Keratinocyte (primary cell): ENCODE measurements around the gene SPECC1L.
"Not testable (repeated sequence)": the region's sequence is repeated elsewhere in the genome, so short reads cannot be mapped to it uniquely, and the experiment has no call there.

Experiments used
- EZH2 ChIP-seq: IDR thresholded peaks from one replicate; pipeline ENCODE4 v1.6.1; 2012; ENCODE audit warnings: inconsistent platforms, mild to moderate bottlenecking, low read length, moderate library complexity
- TF ChIP-seq, protein P1 (sequence below), 3 experiments: IDR thresholded peaks in 1 of 3; conservative IDR thresholded peaks in 1 of 3; optimal IDR thresholded peaks in 1 of 3; 2 replicates in 2 of 3; 3 replicates in 1 of 3; pipeline versions ENCODE3 to v1.5.1; 2011; ENCODE audit warnings: low read length in 3 of 3, mild to moderate bottlenecking in 3 of 3, moderate library complexity in 2 of 3, control low read depth in 1 of 3, inconsistent platforms in 1 of 3; ENCODE audit not compliant: insufficient read depth in 2 of 3; ENCODE audit errors: extremely low read depth in 1 of 3

DNA sequence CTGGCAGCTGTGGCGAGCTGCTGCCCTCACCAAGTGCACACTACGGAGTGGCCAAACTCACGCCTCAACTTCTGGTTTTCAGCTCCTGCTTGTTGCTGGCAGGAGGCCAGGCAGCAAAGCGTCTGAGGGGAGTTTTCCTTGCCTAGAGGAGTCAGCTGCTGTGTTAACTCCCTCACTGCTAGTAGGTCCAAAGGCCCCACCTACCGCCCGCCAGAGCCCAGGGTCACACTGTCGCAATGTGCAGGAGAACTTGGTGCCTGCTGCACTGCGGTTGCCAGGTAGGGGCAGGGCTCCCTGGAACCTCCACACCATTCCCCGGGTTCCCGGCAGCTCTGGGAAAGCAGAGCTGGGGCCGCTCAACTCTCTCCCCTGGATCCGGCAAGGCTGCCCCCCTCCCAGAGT, 25.6 kb upstream of the SPECC1L start, which contains the start of gene GGT5:
- TF ChIP-seq, protein P1, sequence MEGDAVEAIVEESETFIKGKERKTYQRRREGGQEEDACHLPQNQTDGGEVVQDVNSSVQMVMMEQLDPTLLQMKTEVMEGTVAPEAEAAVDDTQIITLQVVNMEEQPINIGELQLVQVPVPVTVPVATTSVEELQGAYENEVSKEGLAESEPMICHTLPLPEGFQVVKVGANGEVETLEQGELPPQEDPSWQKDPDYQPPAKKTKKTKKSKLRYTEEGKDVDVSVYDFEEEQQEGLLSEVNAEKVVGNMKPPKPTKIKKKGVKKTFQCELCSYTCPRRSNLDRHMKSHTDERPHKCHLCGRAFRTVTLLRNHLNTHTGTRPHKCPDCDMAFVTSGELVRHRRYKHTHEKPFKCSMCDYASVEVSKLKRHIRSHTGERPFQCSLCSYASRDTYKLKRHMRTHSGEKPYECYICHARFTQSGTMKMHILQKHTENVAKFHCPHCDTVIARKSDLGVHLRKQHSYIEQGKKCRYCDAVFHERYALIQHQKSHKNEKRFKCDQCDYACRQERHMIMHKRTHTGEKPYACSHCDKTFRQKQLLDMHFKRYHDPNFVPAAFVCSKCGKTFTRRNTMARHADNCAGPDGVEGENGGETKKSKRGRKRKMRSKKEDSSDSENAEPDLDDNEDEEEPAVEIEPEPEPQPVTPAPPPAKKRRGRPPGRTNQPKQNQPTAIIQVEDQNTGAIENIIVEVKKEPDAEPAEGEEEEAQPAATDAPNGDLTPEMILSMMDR (optimal IDR thresholded peaks at IDR 0.05 in 1 of 3, IDR thresholded peaks at IDR 0.05 in 1 of 3, conservative IDR thresholded peaks at IDR 0.05 in 1 of 3; ENCODE audit: extremely low read depth in 1 of 3, insufficient read depth in 2 of 3, low read length in 3 of 3), result not testable (repeated sequence)
- TF ChIP-seq EZH2, result not testable (repeated sequence)
